Osteoblast (primary cell): ENCODE measurements around the gene CRIP1. TPM values are rescaled to one million over a fixed set of nuclear protein-coding genes. Genes with fewer than 3 reads are reported as not detected.

Experiments
- DNase-seq: peaks from one replicate; pipeline ENCODE4 v3.0.0; 2011; ENCODE audit warnings: low spot score, mixed read lengths; ENCODE audit not compliant: insufficient read length; ENCODE audit errors: missing footprints
- H2AFZ ChIP-seq: 2 replicates; pipeline ENCODE4 v1.6.0; 2011; ENCODE audit warnings: mild to moderate bottlenecking, low read length
- H3K27ac ChIP-seq: 2 replicates; pipeline ENCODE4 v1.5.1; 2011; ENCODE audit warnings: mild to moderate bottlenecking, low read depth, low read length, moderate library complexity
- H3K27me3 ChIP-seq: 2 replicates; pipeline ENCODE4 v1.6.0; 2012; ENCODE audit warnings: mild to moderate bottlenecking, control low read depth, inconsistent platforms, low read length, moderate library complexity; ENCODE audit not compliant: insufficient read depth
- H3K36me3 ChIP-seq: 2 replicates; pipeline ENCODE4 v1.5.1; 2011; ENCODE audit warnings: mild to moderate bottlenecking, low read length, control low read depth, moderate library complexity; ENCODE audit not compliant: insufficient read depth
- H3K4me1 ChIP-seq: 2 replicates; pipeline ENCODE4 v1.5.1; 2011; ENCODE audit warnings: mild to moderate bottlenecking, low read length, control low read depth, moderate library complexity; ENCODE audit not compliant: insufficient read depth
- H3K4me2 ChIP-seq: 2 replicates; pipeline ENCODE4 v1.6.0; 2011; ENCODE audit warnings: mild to moderate bottlenecking, low read length; ENCODE audit not compliant: insufficient read depth
- H3K4me3 ChIP-seq: fragments of 200-600 bp; sonication (generic); 3 replicates; pipeline ENCODE4 v1.5.1; 2012; ENCODE audit warnings: mild to moderate bottlenecking, low read length, inconsistent platforms; ENCODE audit not compliant: insufficient read depth
- H3K79me2 ChIP-seq: 2 replicates; pipeline ENCODE4 v1.6.0; 2012; ENCODE audit warnings: mild to moderate bottlenecking, low read length, control low read depth, inconsistent platforms; ENCODE audit not compliant: insufficient read depth
- H3K9me3 ChIP-seq: 2 replicates; pipeline ENCODE4 v1.5.1; 2011; ENCODE audit warnings: low read depth, low read length, control low read depth
- H4K20me1 ChIP-seq: 2 replicates; pipeline ENCODE4 v1.6.0; 2012; ENCODE audit warnings: mild to moderate bottlenecking, low read length, control low read depth; ENCODE audit not compliant: insufficient read depth
- total RNA-seq: library from RNA; depleted of rRNA; stranded (reverse); fragments of >200 nt; gene quantifications from 2 replicates; pipeline ENCODE4 v1.2.3, GENCODE V29; 2012
- TF ChIP-seq, protein P1 (sequence below): IDR thresholded peaks from 2 replicates; pipeline ENCODE4 v1.5.1; 2011; ENCODE audit warnings: mild to moderate bottlenecking, low read depth, low read length, moderate library complexity; ENCODE audit errors: extremely low read depth

The CRIP1 gene
- total RNA-seq, 1 donor: 8.7 TPM

DNA sequence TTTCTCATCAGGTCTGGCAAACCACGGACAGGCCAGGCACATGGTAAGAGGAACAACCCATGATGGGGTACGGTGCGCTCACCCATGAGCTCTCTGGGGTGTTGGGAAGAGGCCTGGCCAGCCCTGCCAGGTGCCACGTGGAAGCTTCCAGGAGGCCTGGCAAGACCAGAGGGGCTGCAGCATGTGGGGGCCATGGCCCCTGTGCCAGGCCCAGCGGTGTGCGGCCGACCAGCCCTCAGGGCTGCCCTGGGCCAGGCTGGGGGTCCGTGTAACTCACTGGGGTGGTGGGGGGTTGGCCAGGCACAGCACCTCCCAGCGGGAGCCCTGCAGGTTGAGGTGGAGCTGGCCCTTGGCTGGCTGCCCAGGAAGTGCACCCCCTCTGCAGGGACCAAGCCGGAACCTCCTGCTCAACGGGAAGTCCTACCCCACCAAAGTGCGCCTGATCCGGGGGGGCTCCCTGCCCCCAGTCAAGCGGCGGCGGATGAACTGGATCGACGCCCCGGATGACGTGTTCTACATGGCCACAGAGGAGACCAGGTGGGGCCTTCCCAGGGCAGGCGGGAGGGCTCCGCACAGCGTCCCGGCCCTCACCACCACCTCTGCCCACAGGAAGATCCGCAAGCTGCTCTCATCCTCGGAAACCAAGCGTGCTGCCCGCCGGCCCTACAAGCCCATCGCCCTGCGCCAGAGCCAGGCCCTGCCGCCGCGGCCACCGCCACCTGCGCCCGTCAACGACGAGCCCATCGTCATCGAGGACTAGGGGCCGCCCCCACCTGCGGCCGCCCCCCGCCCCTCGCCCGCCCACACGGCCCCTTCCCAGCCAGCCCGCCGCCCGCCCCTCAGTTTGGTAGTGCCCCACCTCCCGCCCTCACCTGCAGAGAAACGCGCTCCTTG lies 17.0 kb upstream of the CRIP1 start:
- no peaks in the 10 kb centered on the region for H3K27me3 ChIP-seq
- peaks cover 19% of the 10 kb centered on the region for H4K20me1 ChIP-seq
- H3K4me1 ChIP-seq: peaks cover 5% of the 10 kb centered on the region
- TF ChIP-seq, protein P1, sequence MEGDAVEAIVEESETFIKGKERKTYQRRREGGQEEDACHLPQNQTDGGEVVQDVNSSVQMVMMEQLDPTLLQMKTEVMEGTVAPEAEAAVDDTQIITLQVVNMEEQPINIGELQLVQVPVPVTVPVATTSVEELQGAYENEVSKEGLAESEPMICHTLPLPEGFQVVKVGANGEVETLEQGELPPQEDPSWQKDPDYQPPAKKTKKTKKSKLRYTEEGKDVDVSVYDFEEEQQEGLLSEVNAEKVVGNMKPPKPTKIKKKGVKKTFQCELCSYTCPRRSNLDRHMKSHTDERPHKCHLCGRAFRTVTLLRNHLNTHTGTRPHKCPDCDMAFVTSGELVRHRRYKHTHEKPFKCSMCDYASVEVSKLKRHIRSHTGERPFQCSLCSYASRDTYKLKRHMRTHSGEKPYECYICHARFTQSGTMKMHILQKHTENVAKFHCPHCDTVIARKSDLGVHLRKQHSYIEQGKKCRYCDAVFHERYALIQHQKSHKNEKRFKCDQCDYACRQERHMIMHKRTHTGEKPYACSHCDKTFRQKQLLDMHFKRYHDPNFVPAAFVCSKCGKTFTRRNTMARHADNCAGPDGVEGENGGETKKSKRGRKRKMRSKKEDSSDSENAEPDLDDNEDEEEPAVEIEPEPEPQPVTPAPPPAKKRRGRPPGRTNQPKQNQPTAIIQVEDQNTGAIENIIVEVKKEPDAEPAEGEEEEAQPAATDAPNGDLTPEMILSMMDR: no peak
- H3K9me3 ChIP-seq: no peaks in the 10 kb centered on the region
- H3K4me2 ChIP-seq: no peak overlapping the region
- DNase-seq: no peak
- peaks cover 14% of the 10 kb centered on the region for H3K36me3 ChIP-seq
- H3K79me2 ChIP-seq: no peaks in the 10 kb centered on the region
- H3K4me3 ChIP-seq: no peak overlapping the region
- no peak overlapping the region for H3K27ac ChIP-seq
- no peak overlapping the region for H2AFZ ChIP-seq

DNA sequence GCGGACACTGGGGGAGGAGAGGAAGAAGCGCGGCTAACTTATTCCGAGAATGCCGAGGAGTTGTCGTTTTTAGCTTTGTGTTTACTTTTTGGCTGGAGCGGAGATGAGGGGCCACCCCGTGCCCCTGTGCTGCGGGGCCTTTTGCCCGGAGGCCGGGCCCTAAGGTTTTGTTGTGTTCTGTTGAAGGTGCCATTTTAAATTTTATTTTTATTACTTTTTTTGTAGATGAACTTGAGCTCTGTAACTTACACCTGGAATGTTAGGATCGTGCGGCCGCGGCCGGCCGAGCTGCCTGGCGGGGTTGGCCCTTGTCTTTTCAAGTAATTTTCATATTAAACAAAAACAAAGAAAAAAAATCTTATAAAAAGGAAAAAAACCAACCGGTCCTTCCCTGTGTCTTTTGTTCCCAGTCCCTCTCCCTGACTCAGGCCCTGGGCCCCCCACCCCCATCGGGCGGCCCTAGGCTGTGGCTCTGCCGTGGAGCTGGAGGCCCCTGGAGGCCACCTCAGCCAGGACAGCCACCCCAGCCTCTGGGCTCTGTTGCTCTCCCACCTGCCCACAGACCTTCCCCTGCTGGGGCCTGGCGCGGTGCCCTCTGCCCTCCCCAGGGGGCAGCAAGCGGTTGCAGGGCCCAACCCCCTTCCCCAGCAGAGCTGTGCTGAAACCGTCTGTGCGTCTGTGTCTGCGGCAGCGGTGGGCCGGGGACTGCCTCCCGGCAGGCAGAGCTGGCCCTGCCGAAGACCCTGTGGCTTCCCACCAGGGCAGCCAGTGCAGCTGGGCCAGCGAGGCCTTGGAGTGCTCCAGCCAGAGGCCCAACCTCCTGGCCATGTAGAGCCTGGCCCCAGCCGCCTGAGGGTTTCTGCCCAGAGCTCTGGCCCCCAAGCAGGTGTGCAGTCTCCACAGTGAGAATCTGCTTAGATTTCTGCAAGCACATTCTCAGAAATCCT lies 16.1 kb upstream of the CRIP1 start:
- Histone ChIP-seq H4K20me1 (peaks cover 19% of the 10 kb centered on the region), H3K9me3 (no peaks in the 10 kb centered on the region), H3K27me3 (no peaks in the 10 kb centered on the region), H3K4me1 (peaks cover 10% of the 10 kb centered on the region), H3K27ac (no peak overlapping the region), H3K4me2 (no peak overlapping the region), H3K79me2 (no peaks in the 10 kb centered on the region), H3K36me3 (peaks cover 14% of the 10 kb centered on the region), H2AFZ (no peak overlapping the region), H3K4me3 (no peak overlapping the region)
- TF ChIP-seq, protein P1: no peak
- DNase-seq: no peak

DNA sequence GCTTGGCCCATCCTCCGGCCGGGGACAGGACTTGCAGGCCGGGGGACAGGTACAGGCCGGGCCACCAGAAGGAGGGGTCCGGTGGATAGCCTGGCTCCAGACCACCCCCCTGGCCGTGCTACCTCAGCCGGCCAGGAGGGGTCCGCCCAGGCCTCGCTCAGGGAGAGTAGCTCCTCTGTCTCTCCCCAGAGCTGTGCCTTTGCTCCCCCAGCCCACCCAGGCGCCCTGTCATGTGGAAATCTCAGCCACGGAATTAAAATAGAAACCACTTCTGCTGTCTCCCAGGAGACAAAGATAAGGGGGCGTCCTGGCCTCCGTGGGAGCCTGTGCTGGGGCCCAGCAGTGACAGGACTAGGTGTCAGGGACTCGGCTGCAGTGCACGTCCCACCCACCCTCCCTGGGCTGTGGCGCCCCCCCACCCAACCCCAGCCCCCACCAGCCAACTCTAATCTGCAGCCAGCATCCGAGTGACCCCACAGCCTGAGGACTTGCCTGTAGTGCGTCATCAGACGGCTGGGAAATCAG lies 15.3 kb upstream of the CRIP1 start:
- H3K27ac ChIP-seq: no peak overlapping the region
- TF ChIP-seq, protein P1: no peak
- H3K4me3 ChIP-seq: no peak overlapping the region
- DNase-seq: peak; percentile 93
- no peak overlapping the region for H3K4me2 ChIP-seq
- H3K9me3 ChIP-seq: no peaks in the 10 kb centered on the region
- peaks cover 19% of the 10 kb centered on the region for H4K20me1 ChIP-seq
- H2AFZ ChIP-seq: no peak overlapping the region
- no peaks in the 10 kb centered on the region for H3K27me3 ChIP-seq
- H3K79me2 ChIP-seq: no peaks in the 10 kb centered on the region
- H3K36me3 ChIP-seq: peaks cover 14% of the 10 kb centered on the region
- H3K4me1 ChIP-seq: peaks cover 18% of the 10 kb centered on the region
